ENCODE results near the gene BACH2.

DNA sequence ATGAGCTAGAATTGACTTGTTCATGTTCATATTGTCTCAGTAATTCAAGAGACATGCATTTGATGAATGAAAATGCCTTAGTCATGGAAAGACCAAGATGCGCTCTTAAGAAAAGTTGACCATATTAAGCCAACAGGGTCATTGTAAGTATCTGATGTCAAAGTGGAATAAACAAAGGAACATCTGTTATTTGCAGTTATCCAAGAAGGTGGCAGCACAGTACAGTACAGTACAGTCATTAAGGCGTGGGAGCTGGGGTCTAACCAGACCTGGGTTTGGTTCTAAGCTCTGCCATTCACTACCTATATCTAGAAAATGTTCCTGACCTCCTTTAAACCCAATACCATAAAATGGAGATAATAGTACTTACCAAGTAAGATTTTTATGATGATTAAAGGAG, 178.1 kb downstream of the BACH2 start:
- TF ChIP-seq SMC3 (IDR thresholded peaks at IDR 0.05; ENCODE audit: low read depth, low read length) (no peak), CTCF (conservative IDR thresholded peaks at IDR 0.05; ENCODE audit: low read depth, low read length) (no peak), POLR2A (IDR thresholded peaks at IDR 0.05; ENCODE audit: low read depth, low read length) (no peak), MAZ (IDR thresholded peaks at IDR 0.05; ENCODE audit: borderline replicate concordance, low read depth, low read length) (no peak), MAFK (IDR thresholded peaks at IDR 0.05; ENCODE audit: low read depth, low read length) (no peak), RAD21 (IDR thresholded peaks at IDR 0.05; ENCODE audit: low read length) (no peak), USF2 (IDR thresholded peaks at IDR 0.05; ENCODE audit: low read depth, low read length) (no peak), FOS (IDR thresholded peaks at IDR 0.05; ENCODE audit: low read depth, low read length) (no peak), RFX5 (IDR thresholded peaks at IDR 0.05; ENCODE audit: low read depth, low read length) (no peak), BHLHE40 (IDR thresholded peaks at IDR 0.05; ENCODE audit: low read depth, low read length) (no peak), NFE2L2 (IDR thresholded peaks at IDR 0.05; ENCODE audit: low read depth, low read length) (no peak), MXI1 (IDR thresholded peaks at IDR 0.05; ENCODE audit: borderline replicate concordance, low read depth, low read length) (no peak), ELK1 (IDR thresholded peaks at IDR 0.05; ENCODE audit: borderline replicate concordance, low read depth, low read length) (no peak)
